Caco-2 (cell line): ENCODE results near the gene PPP2R1A. TPM values are rescaled to one million over a fixed set of nuclear protein-coding genes. Genes with fewer than 3 reads are reported as not detected.

ENCODE experiments used
- BruUV-seq: library from RNA; stranded (reverse); fragments of 400-500 nt; replicated peaks from 2 replicates; lab custom pipeline; 2021; lab: Mats Ljungman, UMichigan
- CTCF ChIA-PET: fragments of 300-600 bp; sonication (Branson Sonifier 250); formaldehyde crosslinking; loops from one replicate; lab custom pipeline; 2022; ENCODE audit warnings: antibody characterized with exemption; lab: Charles Lee
- POLR2A ChIA-PET: fragments of 300-600 bp; sonication (Branson Sonifier 250); formaldehyde crosslinking; loops from one replicate; lab custom pipeline; 2022; ENCODE audit warnings: antibody characterized with exemption; lab: Charles Lee
- DNase-seq, 2 experiments: peaks; one replicate each; pipeline versions ENCODE4 v3.0.0 to v3.0.0-alpha.2; 2020 to 2022
- H3K27me3 ChIP-seq: replicated peaks from 2 replicates; pipeline ENCODE4 v1.6.0; 2011; ENCODE audit warnings: low read length; ENCODE audit not compliant: control insufficient read depth, insufficient read depth
- H3K36me3 ChIP-seq: 2 replicates; pipeline ENCODE4 v1.5.1; 2011; ENCODE audit warnings: low read length; ENCODE audit not compliant: control insufficient read depth, insufficient read depth
- H3K4me1 ChIP-seq: fragments of 250-450 bp; sonication (Bioruptor Pico); 2 replicates; pipeline ENCODE4 v1.5.1; 2020; ENCODE audit warnings: mild to moderate bottlenecking
- H3K4me3 ChIP-seq: 2 replicates; pipeline ENCODE4 v1.5.1; 2011; ENCODE audit warnings: low read depth, mild to moderate bottlenecking, control low read depth, low read length
- H3K9me3 ChIP-seq: fragments of 250-450 bp; sonication (Bioruptor Pico); 2 replicates; pipeline ENCODE4 v1.5.1; 2020; ENCODE audit warnings: mild to moderate bottlenecking, moderate library complexity
- H3K27ac Mint-ChIP-seq: one replicate; pipeline ENCODE4 v1.8.0; 2022; ENCODE audit warnings: mixed read lengths; ENCODE audit not compliant: unreplicated experiment
- H3K27me3 Mint-ChIP-seq: one replicate; pipeline ENCODE4 v1.8.0; 2022; ENCODE audit warnings: mixed read lengths; ENCODE audit not compliant: insufficient read depth, unreplicated experiment
- H3K36me3 Mint-ChIP-seq: one replicate; pipeline ENCODE4 v1.8.0; 2022; ENCODE audit warnings: mild to moderate bottlenecking, mixed read lengths; ENCODE audit not compliant: insufficient read depth, unreplicated experiment
- H3K4me1 Mint-ChIP-seq: one replicate; pipeline ENCODE4 v1.8.0; 2022; ENCODE audit warnings: low read depth, mixed read lengths; ENCODE audit not compliant: unreplicated experiment
- H3K4me3 Mint-ChIP-seq: one replicate; pipeline ENCODE4 v1.8.0; 2022; ENCODE audit warnings: mild to moderate bottlenecking, moderate library complexity, mixed read lengths; ENCODE audit not compliant: unreplicated experiment
- H3K9me3 Mint-ChIP-seq: one replicate; pipeline ENCODE4 v1.8.0; 2022; ENCODE audit warnings: mixed read lengths; ENCODE audit not compliant: unreplicated experiment
- intact Hi-C: fragments of 100-400 bp; cut with micrococcal nuclease; formaldehyde crosslinking; loops from one replicate; pipeline ENCODE4 v1.10.0; 2022; ENCODE audit not compliant: unreplicated experiment
- total RNA-seq: library from RNA; stranded (reverse); gene quantifications from 2 replicates; pipeline ENCODE4 v1.2.3, GENCODE V29; 2022
- TF ChIP-seq, protein P1 (sequence below), 2 experiments: fragments of 200-600 bp in 1 of 2; IDR thresholded peaks; 1 replicate in 1 of 2; 2 replicates in 1 of 2; pipeline versions ENCODE4 v1.5.1 to v1.8.0; 2011 to 2022; ENCODE audit warnings: antibody characterized with exemption in 1 of 2, control low read depth in 1 of 2, inconsistent platforms in 1 of 2, low read depth in 1 of 2, low read length in 1 of 2, mild to moderate bottlenecking in 1 of 2, moderate library complexity in 1 of 2; ENCODE audit not compliant: insufficient read depth in 1 of 2, severe bottlenecking in 1 of 2, unreplicated experiment in 1 of 2

The PPP2R1A gene
- total RNA-seq, 1 experiment from 2014 or later = 279 TPM

DNA sequence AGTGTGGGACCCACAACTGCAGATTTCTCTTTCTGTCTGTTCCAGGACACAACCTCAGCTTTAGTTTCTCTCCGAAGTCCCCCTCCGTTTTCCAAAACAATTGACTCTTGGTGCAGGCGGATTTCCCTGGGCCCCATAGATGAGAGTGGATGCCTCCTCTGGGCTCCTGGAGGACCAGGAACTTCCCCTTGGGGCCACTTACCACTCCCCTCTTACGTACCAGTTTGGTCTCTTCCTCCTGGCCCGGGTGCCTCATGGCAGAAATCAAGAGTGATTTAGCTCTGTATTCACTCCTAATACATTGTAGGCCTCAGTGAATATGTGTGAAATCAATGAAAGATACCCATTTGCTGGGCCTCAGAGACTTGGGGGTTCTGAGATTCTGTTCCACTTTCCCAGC lies 34.4 kb downstream of the PPP2R1A start:
- H3K4me1 Mint-ChIP-seq = no peaks in the 10 kb centered on the region
- no peaks in the 10 kb centered on the region for H3K4me1 ChIP-seq
- no peaks in the 10 kb centered on the region for H3K27me3 Mint-ChIP-seq
- no peak overlapping the region for H3K27ac Mint-ChIP-seq
- intact Hi-C loops = no loop called here
- H3K9me3 Mint-ChIP-seq = no peaks in the 10 kb centered on the region
- H3K9me3 ChIP-seq = no peaks in the 10 kb centered on the region
- CTCF ChIA-PET = no interaction called here
- no peak for DNase-seq
- H3K4me3 Mint-ChIP-seq = no peak overlapping the region
- peaks cover 13% of the 10 kb centered on the region for H3K36me3 ChIP-seq
- no peaks in the 10 kb centered on the region for H3K27me3 ChIP-seq
- peaks cover 99% of the 10 kb centered on the region for H3K36me3 Mint-ChIP-seq
- POLR2A ChIA-PET = no interaction called here
- H3K4me3 ChIP-seq = no peak overlapping the region
- BruUV-seq = no TSS peak
- TF ChIP-seq, protein P1, sequence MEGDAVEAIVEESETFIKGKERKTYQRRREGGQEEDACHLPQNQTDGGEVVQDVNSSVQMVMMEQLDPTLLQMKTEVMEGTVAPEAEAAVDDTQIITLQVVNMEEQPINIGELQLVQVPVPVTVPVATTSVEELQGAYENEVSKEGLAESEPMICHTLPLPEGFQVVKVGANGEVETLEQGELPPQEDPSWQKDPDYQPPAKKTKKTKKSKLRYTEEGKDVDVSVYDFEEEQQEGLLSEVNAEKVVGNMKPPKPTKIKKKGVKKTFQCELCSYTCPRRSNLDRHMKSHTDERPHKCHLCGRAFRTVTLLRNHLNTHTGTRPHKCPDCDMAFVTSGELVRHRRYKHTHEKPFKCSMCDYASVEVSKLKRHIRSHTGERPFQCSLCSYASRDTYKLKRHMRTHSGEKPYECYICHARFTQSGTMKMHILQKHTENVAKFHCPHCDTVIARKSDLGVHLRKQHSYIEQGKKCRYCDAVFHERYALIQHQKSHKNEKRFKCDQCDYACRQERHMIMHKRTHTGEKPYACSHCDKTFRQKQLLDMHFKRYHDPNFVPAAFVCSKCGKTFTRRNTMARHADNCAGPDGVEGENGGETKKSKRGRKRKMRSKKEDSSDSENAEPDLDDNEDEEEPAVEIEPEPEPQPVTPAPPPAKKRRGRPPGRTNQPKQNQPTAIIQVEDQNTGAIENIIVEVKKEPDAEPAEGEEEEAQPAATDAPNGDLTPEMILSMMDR (IDR thresholded peaks at IDR 0.05; ENCODE audit: insufficient read depth in 1 of 2, low read depth in 1 of 2, low read length in 1 of 2, severe bottlenecking in 1 of 2, unreplicated experiment in 1 of 2) = no peak

DNA sequence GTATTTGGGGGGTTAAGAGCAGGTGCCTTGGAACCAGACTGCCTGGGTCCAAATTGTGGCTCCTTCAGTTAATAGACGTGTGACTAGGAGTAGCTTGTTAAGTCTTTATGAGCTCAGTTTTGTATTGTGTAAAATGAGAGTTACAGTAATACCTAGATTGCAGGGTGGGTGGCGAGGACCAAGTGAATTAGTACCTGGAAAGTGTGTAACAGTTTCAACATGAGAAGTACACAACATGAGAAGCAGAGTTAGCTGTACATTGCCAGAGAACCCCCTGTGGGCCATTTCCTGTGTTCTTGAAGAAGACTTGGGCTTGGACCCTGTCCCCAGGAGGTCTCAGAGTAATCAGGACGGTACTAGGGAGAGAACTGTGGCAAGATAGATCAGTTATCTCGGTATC lies 36.8 kb downstream of the PPP2R1A start:
- Histone ChIP-seq H3K4me3 (no peak overlapping the region), H3K9me3 (no peaks in the 10 kb centered on the region), H3K36me3 (peaks cover 5% of the 10 kb centered on the region), H3K4me1 (no peaks in the 10 kb centered on the region), H3K27me3 (no peaks in the 10 kb centered on the region)
- intact Hi-C loops = no loop called here
- Mint-ChIP-seq H3K36me3 (peaks cover 81% of the 10 kb centered on the region), H3K27me3 (no peaks in the 10 kb centered on the region), H3K4me3 (no peak overlapping the region), H3K4me1 (no peaks in the 10 kb centered on the region), H3K27ac (no peak overlapping the region), H3K9me3 (peaks cover 2% of the 10 kb centered on the region)
- no TSS peak for BruUV-seq
- no peak for DNase-seq
- CTCF ChIA-PET = no interaction called here
- TF ChIP-seq, protein P1 (IDR thresholded peaks at IDR 0.05; ENCODE audit: insufficient read depth in 1 of 2, low read depth in 1 of 2, low read length in 1 of 2, severe bottlenecking in 1 of 2, unreplicated experiment in 1 of 2) = no peak
- POLR2A ChIA-PET = no interaction called here

DNA sequence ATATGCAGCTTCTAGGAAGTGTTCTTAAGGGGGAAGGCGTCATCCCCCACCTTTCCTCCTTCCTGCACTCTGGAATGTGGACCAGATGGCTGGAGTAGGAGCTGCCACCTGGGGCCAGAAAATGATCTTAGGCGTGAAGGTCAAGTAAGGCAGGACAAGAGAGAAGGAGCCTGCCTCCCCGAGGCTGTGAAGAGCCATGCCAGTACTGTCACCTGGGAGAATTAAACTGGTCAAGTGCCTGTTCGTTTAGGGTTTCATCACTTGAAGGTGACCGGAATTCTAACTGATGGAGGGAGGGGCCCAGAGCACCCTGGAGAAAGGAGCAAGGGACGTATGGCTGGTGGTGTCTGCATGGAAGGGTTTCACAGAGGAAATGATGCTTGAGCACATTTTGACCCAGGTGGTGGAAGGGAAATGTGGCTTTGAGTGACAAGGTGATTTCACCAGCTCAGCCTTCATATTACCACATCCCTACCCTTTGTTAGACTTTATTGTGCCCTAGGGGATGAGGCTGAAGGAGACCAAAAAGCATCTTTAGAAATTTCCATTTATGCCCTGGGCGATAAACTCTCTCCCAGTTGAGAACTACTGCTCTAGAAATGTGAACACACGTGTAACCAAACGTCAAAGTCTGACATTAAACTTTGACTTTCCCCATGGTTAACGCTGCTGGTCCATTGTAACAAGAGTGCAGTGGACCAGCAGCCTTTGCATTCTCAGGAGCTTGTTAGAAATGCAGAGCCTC lies 37.5 kb downstream of the PPP2R1A start:
- Mint-ChIP-seq H3K27ac (no peak overlapping the region), H3K4me1 (no peaks in the 10 kb centered on the region), H3K36me3 (peaks cover 74% of the 10 kb centered on the region), H3K27me3 (no peaks in the 10 kb centered on the region), H3K9me3 (peaks cover 9% of the 10 kb centered on the region), H3K4me3 (no peak overlapping the region)
- CTCF ChIA-PET = no interaction called here
- H3K9me3 ChIP-seq = no peaks in the 10 kb centered on the region
- intact Hi-C loops = no loop called here
- DNase-seq = no peak
- H3K4me1 ChIP-seq = no peaks in the 10 kb centered on the region
- no peaks in the 10 kb centered on the region for H3K27me3 ChIP-seq
- no peak overlapping the region for H3K4me3 ChIP-seq
- POLR2A ChIA-PET = no interaction called here
- H3K36me3 ChIP-seq = peaks cover 5% of the 10 kb centered on the region
- no TSS peak for BruUV-seq
- TF ChIP-seq, protein P1 (IDR thresholded peaks at IDR 0.05; ENCODE audit: insufficient read depth in 1 of 2, low read depth in 1 of 2, low read length in 1 of 2, severe bottlenecking in 1 of 2, unreplicated experiment in 1 of 2) = no peak
